Nucleus accumbens (tissue), 56 donors: ENCODE measurements around the gene S100B.
"Not testable (repeated sequence)": the region's sequence is repeated elsewhere in the genome, so short reads cannot be mapped to it uniquely, and the experiment has no call there.

Experiments
- DNase-seq, 56 donors: peaks; one replicate each; lab custom pipeline; 2025; lab: John Stamatoyannopoulos, UW

The S100B gene

DNA sequence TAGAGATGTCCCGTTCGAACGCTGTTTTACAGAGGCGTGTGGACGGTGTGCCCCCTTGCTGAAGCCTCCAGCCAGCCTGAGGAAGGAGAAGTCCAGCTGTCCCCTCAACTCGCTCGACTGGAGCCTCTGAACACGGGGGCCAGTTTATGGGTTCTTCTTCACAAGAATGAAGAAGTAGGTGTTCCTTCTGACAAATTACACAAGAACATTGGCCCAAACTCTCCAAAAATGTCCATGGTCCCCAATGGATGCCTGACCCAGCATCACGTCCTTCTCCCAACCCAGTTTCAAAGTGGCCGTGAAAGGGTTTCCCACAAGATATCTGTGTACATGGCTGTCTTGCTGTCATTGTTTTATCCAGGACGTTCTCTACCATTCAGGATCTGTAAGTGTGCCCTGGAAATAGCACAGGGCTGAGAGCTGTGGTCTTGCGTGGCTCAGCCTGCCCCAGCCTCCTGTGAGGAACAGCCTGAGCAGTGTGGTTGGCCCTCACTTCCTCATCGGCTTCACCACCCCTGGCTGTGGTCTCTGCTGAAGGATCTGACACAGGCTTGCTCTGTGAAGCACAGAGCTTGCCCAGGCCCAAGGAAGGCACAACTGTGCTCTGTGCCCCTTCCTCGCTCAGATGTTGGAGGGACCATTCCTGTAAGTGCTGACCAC, 1.0 kb upstream of the S100B start:
- DNase-seq: peak in 11 of 56 donors; percentile 15 to 56 (median 49)

DNA sequence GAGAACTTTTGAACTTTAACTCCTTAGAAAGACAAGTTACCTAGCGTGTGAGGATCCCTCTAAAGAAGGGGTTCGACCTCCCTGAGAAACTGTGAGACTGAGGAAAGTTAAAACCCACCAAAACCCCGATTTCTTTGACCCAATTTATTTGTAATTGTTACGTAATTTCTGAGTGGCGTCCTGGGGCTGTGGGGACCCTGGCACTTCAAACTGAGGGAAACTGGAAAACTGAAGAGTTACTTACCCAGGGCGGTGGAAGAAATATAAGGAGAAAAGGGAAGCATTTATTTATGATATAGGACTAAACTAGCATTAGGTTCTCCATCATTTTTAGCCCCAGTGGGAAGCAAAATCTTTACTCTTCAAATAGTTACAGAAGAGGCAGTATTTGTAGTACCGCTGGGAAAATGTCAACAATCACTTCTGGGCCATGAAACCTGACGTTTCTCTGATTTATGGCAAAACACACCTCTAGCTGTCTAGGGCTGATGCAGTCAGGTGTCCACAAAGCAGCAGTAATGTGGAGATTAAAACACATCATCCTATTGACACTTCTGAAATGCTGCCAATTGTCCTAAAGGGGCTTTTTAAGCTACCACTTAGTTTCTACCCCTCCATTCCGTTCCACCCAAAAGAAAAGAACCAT, 430 bp downstream of the S100B start:
- DNase-seq: no peak

DNA sequence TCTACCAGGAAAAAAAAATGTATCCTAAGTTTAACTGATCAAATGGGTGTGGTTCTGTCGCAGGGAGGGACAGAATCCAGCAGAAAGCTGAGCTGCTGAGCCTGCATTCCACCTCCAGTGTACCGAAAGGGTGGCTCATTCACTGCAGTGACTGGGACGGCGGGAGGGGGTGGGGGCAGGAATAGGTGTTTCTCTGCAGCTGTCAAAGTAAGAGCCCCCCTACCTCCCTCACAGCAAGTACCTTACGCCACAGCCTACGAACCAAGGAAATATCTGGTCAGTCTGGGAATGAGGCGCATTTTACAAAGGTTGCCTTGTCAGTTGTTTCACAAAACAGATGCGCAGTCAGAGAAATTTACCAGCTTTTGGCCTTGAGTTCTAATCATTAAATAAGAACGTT, 1.7 kb downstream of the S100B start:
- peak in 5 of 56 donors; percentile 20 to 42 (median 30) for DNase-seq

DNA sequence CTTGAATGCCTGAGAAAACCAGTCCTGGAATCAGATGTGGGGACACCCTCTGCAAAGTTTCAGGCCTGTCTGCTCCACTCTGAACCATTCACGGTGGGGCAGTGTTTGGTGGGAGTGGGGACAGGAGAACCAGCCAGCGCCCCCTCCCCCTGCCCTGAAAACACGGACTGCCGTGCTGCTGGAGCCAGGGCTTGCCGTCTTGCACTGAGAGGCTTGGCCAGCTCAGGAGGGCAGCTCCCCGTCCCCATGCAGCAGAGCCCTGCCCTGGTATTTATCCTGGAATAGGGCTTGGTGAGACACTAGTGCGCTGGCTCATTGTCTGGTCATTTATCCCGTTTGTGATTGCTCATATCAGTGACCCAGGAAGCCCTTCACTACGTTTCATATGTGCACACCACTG, 3.9 kb downstream of the S100B start:
- DNase-seq: no peak

DNA sequence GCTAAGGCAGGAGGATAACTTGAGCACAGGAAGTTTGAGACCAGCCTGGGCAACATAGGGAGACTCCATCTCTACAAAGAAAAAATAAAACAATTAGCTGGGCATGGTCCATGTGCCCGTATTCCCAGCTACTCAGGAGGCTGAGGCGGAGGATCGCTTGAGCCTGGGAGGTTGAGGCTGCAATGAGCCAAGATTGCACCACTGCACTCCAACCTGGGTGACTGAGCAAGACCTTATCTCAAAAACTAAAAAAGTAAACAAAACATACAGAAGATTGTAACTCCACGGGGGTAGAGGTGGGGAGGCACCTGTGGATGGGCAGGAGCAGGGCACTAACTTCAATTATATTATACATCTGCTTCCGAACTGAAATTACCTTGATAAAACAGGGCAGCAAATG, 4.6 kb downstream of the S100B start:
- DNase-seq: no peak

DNA sequence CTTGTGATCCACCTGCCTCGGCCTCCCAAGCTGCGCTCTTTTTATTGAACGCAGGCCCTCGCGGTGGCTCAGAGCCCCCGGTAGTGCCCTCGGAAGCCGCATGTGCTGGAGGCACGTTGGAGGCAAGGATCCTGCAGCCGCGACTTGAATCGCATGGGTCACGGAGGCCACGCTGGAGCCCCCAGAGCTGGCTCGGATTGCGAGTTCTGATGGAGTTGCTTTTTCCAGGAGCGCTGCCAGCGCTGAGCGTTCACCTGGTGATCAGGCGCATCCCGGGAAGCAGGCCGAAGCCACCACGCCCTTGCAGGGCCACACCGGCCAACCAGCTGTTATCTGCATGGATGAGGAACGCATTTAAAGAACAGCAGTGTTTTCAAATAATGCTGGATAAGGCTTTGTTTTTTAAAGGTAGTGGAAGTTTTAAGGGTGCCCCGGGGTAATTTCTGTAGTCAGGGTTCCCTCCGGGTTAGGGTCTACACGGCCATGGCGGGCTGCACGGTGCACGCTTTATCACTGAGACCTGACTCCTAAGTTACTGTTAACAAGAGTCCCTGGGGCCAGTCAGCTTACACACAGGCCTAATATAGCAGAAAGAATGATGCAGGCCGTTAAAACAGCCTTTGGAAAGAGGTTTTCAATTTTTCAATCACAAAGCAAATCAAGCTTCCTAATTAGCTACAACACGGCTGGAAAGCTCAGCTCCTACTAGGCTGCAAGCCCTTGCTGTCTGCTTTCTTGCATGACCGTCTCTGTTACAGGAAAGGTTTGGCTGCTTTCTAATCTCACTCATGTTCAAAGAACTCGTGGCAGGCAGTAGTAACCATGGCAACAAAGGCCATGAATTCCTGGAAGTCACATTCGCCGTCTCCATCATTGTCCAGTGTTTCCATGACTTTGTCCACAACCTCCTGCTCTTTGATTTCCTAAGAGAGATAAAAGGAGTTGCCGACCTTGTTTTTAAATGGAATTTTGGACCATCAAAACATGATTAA, 6.0 kb downstream of the S100B start:
- DNase-seq: peak in 2 of 56 donors; percentile 19 to 51

DNA sequence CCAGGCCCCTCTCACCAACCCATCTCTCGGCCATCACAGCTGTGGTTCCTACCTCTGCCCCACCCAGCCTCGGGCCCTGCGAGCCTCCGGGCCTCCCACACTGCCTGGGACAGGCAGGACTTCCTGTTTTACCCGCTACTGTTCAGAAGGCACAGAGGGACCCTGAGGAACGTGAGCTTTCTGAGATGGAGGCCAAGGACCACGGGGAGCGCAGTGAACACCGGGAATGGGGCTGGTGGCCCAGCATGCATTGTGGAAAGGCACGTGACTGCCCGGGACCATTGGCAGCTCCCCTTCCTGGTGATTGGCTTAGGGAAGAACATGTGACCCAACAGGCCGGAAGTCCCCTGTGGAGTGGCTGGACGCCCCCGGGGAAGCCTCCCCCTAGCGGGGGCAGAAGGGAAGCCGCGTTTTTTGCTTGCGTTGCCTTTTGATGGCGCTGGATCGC, 7.0 kb downstream of the S100B start:
- no peak for DNase-seq

DNA sequence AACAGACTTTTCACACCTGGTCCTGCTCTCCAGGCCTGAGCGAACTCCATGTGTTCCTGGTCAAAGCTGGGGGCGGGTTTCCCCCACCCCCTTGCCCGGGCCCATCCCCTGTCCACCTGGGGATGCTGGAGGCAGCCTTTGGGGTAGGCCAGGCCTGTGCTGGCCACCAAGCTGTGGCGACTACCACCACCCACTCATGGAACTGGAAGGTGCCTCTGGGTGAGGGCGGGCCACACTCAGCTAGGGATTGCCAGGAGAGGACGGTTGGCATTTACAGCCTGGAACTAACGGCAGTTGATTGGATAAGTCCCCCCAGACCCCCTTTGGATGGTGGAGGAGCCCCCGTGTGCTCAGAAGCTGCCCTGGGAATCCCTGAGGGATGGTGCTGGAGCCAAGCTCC, 7.9 kb downstream of the S100B start:
- DNase-seq: no peak

DNA sequence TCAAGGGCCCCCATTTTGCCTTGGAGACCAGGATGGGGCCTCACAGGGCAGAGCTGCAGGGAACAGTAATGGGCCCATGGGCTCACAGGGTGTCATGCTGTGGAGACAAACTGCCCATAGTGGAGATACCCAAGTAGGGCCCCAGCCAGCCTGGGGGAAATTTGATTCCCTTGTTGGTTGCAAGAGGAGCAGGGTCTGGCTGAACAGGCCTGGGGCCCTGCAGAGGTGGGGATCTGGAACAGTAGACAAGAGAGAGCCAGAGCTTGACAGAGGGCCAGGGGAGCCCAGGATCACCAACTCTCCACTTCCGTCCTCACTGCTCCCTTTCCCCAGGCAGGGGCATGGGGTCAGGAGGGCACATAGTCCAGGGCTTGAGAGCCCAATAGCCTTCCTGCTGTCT, 8.7 kb downstream of the S100B start:
- no peak for DNase-seq

DNA sequence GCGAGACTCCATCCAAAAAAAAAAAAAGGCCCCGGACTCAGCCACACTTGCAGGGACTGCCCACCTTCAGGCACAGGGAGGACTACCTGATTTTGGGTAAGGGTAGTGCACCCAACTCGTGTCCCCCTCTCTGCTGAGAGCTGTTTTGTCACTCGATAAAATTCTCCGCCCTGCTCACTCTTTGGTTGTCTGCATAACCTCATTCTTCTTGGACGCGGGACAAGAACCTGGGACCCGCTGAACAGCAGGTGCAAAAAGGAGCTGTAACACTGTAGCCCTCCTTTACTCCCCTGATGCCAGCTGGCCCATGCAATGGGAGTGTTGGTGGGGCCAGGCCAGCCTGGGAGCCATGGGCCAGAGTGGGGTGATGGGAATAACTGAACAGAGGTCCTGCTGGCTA, 10.6 kb downstream of the S100B start:
- DNase-seq: no peak

DNA sequence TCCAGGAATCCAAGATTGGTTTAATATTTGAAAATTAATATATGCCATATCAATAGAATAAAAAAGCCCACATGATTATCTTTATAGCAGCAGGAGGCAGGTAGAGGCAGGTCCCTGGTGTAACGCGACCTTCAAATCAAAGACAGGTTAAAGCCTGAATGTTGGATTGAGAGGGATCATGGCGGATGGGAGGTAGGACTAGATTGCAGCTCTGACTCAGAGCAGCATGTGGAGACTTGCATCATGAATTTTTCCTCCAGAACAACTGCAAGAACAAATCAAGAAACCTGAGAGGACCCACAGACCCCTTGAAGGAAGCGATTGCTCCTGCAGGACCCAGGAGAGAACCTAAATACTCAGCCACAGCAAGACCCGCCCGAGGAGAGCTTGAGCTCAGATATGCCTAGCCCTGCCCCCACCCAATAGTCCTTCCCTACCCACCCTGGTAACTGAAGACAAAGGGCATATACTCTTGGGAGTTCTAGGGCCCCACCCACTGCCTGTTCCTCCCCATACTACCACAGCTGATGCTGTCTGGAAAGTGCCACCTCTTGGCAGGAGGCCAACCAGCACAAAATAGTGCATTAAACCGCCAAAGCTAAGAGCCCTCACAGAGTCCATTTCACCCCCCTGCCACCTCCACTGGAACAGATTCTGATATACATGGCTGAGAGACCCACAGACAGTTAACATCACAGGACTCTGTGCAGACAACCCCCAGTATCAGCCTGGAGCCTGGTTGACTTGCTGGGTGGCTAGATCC, 19.5 kb downstream of the S100B start:
- DNase-seq: no peak

DNA sequence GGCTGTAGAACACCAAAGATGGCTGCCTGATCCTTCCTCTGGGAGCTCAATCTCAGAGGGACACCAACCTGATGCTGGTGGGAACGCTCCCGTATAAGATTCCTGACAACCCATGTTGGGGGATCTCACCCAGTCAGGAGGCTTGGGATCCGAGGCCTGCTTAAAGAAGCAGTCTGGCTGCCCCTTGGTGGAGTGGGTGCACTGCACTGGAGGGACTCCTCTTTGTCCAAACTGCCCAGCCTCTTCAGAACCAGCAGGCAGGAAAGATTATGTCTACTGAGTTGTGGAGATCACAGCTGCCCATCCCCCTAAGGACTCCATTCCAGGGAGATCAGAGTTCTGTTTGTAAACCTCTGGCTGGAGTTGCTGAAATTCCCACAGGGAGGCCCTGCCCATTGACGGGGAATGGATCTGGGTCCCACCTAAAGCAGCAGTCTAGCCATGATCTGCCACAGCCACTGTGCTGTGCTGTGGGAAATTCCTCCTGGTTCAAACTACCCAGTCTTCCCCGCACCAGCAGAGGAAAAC, 23.0 kb downstream of the S100B start:
- DNase-seq: no peak

DNA sequence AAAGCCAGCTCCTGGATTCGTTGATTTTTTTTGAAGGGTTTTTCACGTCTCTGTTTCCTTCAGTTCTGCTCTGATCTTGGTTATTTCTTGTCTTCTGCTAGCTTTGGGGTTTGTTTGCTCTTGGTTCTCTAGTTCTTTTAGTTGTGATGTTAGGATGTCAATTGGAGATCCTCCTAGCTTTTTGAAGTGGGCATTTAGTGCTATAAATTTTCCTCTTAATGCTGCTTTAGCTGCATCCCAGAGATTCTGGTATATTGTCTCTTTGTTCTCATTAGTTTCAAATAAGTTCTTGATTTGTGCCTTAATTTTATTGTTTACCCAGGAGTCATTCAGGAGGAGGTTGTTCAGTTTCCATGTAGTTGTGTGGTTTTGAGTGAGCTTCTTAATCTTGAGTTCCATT, 25.5 kb downstream of the S100B start:
- DNase-seq: not testable (repeated sequence)

DNA sequence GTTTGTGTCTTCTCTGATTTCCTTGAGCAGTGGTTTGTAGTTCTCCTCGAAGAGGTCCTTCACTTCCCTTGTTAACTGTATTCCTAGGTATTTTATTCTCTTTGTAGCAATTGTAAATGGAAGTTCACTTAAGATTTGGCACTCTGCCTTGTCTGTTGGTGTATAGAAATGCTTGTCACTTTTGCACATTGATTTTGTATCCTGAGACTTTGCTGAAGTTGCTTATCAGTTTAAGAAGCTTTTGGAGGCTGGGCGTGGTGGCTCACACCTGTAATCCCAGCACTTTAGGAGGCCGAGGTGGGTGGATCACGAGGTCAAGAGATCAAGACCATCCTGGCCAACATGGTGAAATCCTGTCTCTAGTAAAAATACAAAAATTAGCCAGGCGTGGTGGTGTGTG, 27.1 kb downstream of the S100B start:
- not testable (repeated sequence) for DNase-seq

DNA sequence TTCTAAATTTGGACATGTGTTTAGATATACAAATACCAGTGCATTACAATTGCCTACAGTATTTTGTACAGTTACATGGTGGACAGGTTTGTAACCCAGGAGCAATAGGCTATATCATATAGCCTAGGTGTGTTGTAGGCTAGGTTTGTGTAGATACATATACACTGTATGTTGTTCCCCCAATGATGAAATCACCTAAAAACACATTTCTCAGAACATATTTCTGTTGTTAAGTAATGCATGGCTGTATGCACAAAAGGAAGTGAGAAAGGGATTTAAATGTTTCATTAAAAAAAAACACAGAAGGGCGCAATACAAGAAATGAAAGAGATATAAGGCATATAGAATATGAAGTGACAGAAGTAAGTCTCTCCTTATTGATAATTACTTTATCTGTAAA, 32.0 kb downstream of the S100B start:
- DNase-seq: no peak

DNA sequence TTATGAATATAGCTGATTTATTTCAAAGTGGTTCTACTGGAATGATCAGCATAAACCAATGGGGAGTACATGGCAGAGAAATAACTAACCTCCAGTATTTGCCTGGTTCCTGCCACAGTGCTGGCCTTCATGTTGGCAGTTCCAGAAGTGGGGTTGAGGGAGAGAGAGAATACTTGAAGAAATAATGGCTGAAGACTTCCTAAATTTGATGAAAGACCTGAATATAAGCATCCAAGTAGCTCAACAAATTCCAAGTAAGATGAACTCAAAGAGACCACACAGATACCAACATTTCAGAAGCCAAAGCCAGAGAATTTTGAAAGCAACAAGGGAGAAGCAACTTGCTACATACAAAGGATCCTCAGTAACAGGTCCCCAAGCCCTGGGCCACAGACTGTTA, 34.3 kb downstream of the S100B start:
- no peak for DNase-seq

DNA sequence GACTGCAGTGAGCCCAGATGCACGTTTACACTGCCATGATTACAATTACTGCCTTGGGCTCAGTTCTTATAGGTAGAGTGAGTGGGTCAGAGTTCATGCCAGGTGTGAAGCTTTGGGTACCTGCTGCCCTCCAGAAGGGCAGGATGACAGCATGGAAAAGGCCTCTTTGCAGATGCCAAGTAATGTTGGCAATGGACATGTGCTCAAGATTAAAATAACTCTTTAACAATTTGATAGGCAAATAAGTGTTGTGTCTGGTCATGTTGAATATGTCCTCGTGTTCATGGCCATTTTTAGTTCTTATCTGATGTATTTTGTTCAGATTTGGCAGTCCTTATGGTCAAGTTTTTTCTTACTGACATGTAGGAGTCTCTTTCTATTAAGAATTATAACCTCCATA, 34.8 kb downstream of the S100B start:
- DNase-seq: no peak

DNA sequence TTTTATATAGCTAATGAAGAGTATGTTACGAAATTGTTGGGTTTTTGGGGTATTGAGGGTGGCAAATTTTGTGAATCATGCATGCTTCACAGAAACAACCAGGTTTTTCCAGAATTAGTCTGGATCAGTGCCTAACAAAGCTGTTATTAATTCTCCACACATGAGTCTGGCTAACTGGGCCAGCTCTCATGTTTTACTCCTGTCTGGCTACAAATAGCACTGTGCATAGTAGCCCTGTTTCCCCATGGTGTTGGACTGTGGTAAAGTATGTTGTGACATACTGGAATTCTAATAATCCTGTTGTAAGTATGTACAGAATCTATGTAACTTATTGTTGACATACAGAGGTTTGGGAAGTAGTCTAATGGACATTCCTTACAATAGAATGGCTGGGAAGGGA, 35.8 kb downstream of the S100B start:
- no peak for DNase-seq

DNA sequence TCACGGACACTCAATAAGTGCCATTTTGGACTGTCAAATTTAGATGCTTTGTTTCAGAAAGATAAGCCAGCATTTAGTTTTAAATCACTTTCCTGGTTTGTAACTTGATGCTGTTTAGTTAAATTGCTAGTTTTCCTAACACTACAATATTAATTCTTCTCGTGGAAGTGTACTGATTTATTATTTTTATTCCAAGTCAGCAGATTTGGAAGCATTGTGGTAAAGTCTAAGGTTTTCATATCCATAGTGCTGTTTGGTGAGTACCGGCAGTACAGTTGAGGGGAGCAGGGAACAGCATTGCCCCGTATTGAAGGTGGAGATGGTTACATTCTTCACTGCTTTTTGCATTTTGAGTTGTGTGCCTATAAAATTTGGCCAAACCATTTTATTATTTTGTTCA, 36.3 kb downstream of the S100B start:
- no peak for DNase-seq

DNA sequence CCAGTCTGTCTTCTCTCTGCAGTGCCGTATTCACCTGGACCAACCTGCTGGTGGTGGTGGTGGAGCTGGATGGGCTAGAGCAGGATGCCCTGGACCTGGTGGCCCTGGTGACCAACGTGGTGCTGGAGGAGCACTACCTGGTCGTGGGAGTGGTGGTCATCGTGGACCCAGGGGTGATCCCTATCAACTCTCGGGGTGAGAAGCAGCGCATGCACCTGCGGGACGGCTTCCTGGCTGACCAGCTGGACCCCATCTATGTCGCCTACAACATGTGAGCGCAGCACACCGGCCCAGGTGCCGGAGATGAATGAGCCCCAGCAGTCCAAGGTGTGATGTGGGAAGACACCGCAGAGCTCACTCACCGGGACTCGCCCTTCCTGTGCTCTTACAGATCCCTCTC, 37.5 kb downstream of the S100B start:
- no peak for DNase-seq
